Ovary (tissue), 9 donors: ENCODE results near the gene ZSWIM6. TPM values are rescaled to one million over a fixed set of nuclear protein-coding genes. Genes with fewer than 3 reads are reported as not detected.

Experiments
- DNase-seq, 5 donors: peaks; one replicate each; pipeline ENCODE4 v3.0.0-alpha.2; 2019 to 2020
- H3K27ac ChIP-seq, 2 donors: fragments of 200-600 bp; one replicate each; pipeline versions ENCODE4 v1.5.1 to v1.8.0; 2019 to 2022
- H3K27me3 ChIP-seq: fragments of 200-600 bp; one replicate; pipeline ENCODE4 v1.8.0; 2022
- H3K36me3 ChIP-seq: fragments of 200-600 bp; sonication (generic); one replicate; pipeline ENCODE4 v1.5.1; 2019
- H3K4me1 ChIP-seq: one replicate; pipeline ENCODE4 v1.8.1; 2013; ENCODE audit warnings: mild to moderate bottlenecking, moderate library complexity; ENCODE audit not compliant: insufficient read depth
- H3K4me3 ChIP-seq: fragments of 200-600 bp; sonication (generic); one replicate; pipeline ENCODE4 v1.5.1; 2017
- H3K9me3 ChIP-seq, 2 donors: fragments of 200-600 bp in 1 of 2; sonication (generic) in 1 of 2; one replicate each; pipeline versions ENCODE4 v1.5.1 to v1.8.1; 2013 to 2019; ENCODE audit warnings: mild to moderate bottlenecking in 1 of 2, moderate library complexity in 1 of 2
- CTCF ChIP-seq, 3 donors: fragments of 450-650 bp in 2 of 3; fragments of 200-600 bp in 1 of 3; IDR thresholded peaks; one replicate each; pipeline versions ENCODE4 v1.5.1 to v1.8.0; 2016 to 2022; ENCODE audit warnings: antibody characterized with exemption in 3 of 3, mild to moderate bottlenecking in 1 of 3
- EP300 ChIP-seq: sonication (generic); formaldehyde crosslinking; IDR thresholded peaks from one replicate; pipeline ENCODE4 v1.6.1; 2017; ENCODE audit warnings: antibody characterized with exemption
- POLR2A ChIP-seq: fragments of 450-650 bp; IDR thresholded peaks from one replicate; pipeline ENCODE4 v1.6.1; 2017; ENCODE audit warnings: antibody characterized with exemption, mild to moderate bottlenecking, moderate library complexity
- WGBS, 3 donors: extraction: QIAGEN DNeasy Blood & Tissue Kit in 1 of 3; methylation state at CpG; one replicate each; pipeline versions ENCODE4 v1.1.5 to v1.1.7; 2013 to 2017; 5-methylcytosine and 5-hydroxymethylcytosine counted together
- intact Hi-C, 4 donors: fragments of 100-400 bp; cut with DNase I; formaldehyde crosslinking; loops; one replicate each; pipeline versions ENCODE4 v1.11.0 to v1.15.1; 2022 to 2023
- polyA plus RNA-seq, 2 donors: library from polyadenylated mRNA; stranded (reverse); fragments of 200-250 nt in 1 of 2; fragments of 350-450 nt in 1 of 2; fragmentation: Illumina TruSeq in 1 of 2; extraction: RNeasy Lipid Tissue Mini Kit (QIAGEN cat#74804) in 1 of 2; gene quantifications; one replicate each; pipeline ENCODE4 v1.2.3, GENCODE V29; 2013 to 2014
- total RNA-seq, 7 donors: library from RNA; depleted of rRNA in 2 of 7; stranded (reverse); fragments of >200 nt in 2 of 7; fragmentation: NEBNext Ultra II Directional in 3 of 7; extraction: Animal tissue kit (Norgen Biotek cat#: 25700) in 3 of 7; gene quantifications; one replicate each; pipeline versions ENCODE4 v1.1.0 to v1.2.4, GENCODE V29; 2016 to 2023
- donor health status: DM: no; HTN: no; CAD: no; lungs with moderate emphysema.
- donor health status: DM: no; HTN: no; CAD: no.
- donor health status: Bipolar disorder and iron deficiency.
- donor health status: DM: yes; HTN: yes; CAD: no.
- donor health status: DM: no; HTN: no; CAD: no.
- donor health status: DM: yes; HTN: yes; CAD: no.

Gene ZSWIM6
- total and polyA plus RNA-seq, 9 donors, result 4.1 to 15.3 (median 10.6) TPM

GRCh38 chr5:61349935-61350334, 17.9 kb downstream of the ZSWIM6 start:
- H3K27me3 ChIP-seq, result no peaks in the 10 kb centered on the region
- no peak overlapping the region for H3K4me3 ChIP-seq
- H3K4me1 ChIP-seq, result peaks cover 12% of the 10 kb centered on the region
- H3K9me3 ChIP-seq, result no peaks in the 10 kb centered on the region
- DNase-seq, result no peak
- no peak for TF ChIP-seq POLR2A
- no peak for TF ChIP-seq EP300
- TF ChIP-seq CTCF (IDR thresholded peaks at IDR 0.05), result no peak
- H3K27ac ChIP-seq, result no peak overlapping the region
- intact Hi-C loops, result no loop called here
- H3K36me3 ChIP-seq, result no peaks in the 10 kb centered on the region

GRCh38 chr5:61350535-61350934, 18.5 kb downstream of the ZSWIM6 start:
- Histone ChIP-seq H3K4me1 (peaks cover 13% of the 10 kb centered on the region), H3K4me3 (no peak overlapping the region), H3K27me3 (no peaks in the 10 kb centered on the region), H3K36me3 (no peaks in the 10 kb centered on the region), H3K9me3 (no peaks in the 10 kb centered on the region), H3K27ac (no peak overlapping the region)
- no peak for DNase-seq
- 84 to 88% (median 85%) methylated on average over 4 of the region's 4 CpGs for WGBS, 3 donors
- TF ChIP-seq EP300 (no peak), CTCF (IDR thresholded peaks at IDR 0.05) (no peak), POLR2A (no peak)
- intact Hi-C loops, result no loop called here

- Histone ChIP-seq H3K9me3 (no peaks in the 10 kb centered on the region), H3K4me3 (no peak overlapping the region), H3K27ac (no peak overlapping the region), H3K4me1 (peaks cover 13% of the 10 kb centered on the region), H3K27me3 (no peaks in the 10 kb centered on the region), H3K36me3 (no peaks in the 10 kb centered on the region)
- no peak for DNase-seq
- WGBS, 3 donors, result 99 to 100% (median 99%) methylated on average over 2 of the region's 2 CpGs
- intact Hi-C loops, result no loop called here
- TF ChIP-seq EP300 (no peak), CTCF (IDR thresholded peaks at IDR 0.05) (no peak), POLR2A (no peak)
Measured at GRCh38 chr5:61351733-61352132, 19.7 kb downstream of the ZSWIM6 start.

GRCh38 chr5:61352180-61352579, 20.1 kb downstream of the ZSWIM6 start:
- Histone ChIP-seq H3K27me3 (no peaks in the 10 kb centered on the region), H3K36me3 (no peaks in the 10 kb centered on the region), H3K4me3 (no peak overlapping the region), H3K27ac (no peak overlapping the region), H3K4me1 (peaks cover 11% of the 10 kb centered on the region), H3K9me3 (no peaks in the 10 kb centered on the region)
- intact Hi-C loops, result no loop called here
- TF ChIP-seq CTCF (IDR thresholded peaks at IDR 0.05), result no peak
- no peak for TF ChIP-seq POLR2A
- no peak for DNase-seq
